ENCODE measurements around the gene UNC13A. TPM values are rescaled to one million over a fixed set of nuclear protein-coding genes. Genes with fewer than 3 reads are reported as not detected.

UNC13A gene
- total and polyA plus RNA-seq, 2 of the 8 experiments (the other 6 are each of a cell fraction or from before 2014, with no cell fraction given), result 13.1 to 47.6 TPM

- H3K4me1 ChIP-seq (replicated peaks in 1 of 4; ENCODE audit: control insufficient read depth in 3 of 4, insufficient read depth in 4 of 4, low read length in 3 of 4), result no peaks in the 10 kb centered on the region
- H3K14ac ChIP-seq (ENCODE audit: insufficient read length), result no peak overlapping the region
- peaks cover 0 to 10% of the 10 kb centered on the region in 2 experiments for H4K20me1 ChIP-seq (replicated peaks in 1 of 2; ENCODE audit: control insufficient read depth in 1 of 2, insufficient read depth in 2 of 2, low read length in 2 of 2)
- H3K79me1 ChIP-seq (ENCODE audit: low read depth, low read length), result no peaks in the 10 kb centered on the region
- DNase-seq (ENCODE audit: low read depth in 1 of 2, low spot score in 2 of 2), result no peak
- no peaks in the 10 kb centered on the region for H3K79me2 ChIP-seq (ENCODE audit: control insufficient read depth in 1 of 2, insufficient read depth in 2 of 2, low read length in 2 of 2)
- peaks cover 5 to 44% (median 17%) of the 10 kb centered on the region in 4 experiments; a peak in 7 of 8 replicates for H3K36me3 ChIP-seq (ENCODE audit: control insufficient read depth in 2 of 4, insufficient read depth in 4 of 4, low read length in 3 of 4)
- no peak overlapping the region for H3K9ac ChIP-seq (replicated peaks in 1 of 4; ENCODE audit: extremely low read depth in 1 of 4, low read depth in 3 of 4, low read length in 3 of 4)
- H3K4me2 ChIP-seq (ENCODE audit: insufficient read depth in 1 of 2, low read depth in 2 of 2, low read length in 2 of 2), result no peak overlapping the region
- H3K56ac ChIP-seq (replicated peaks; ENCODE audit: insufficient read length, low read depth, low read length), result peak overlapping the region; percentile 98
- H2BK120ac ChIP-seq (replicated peaks; ENCODE audit: low read depth, low read length), result no peak overlapping the region
- H3K27me3 ChIP-seq (replicated peaks in 1 of 4; ENCODE audit: control insufficient read depth in 3 of 4, extremely low read depth in 1 of 4, insufficient read depth in 3 of 4, low read length in 3 of 4), result no peaks in the 10 kb centered on the region
- no peak overlapping the region for H3K18ac ChIP-seq (ENCODE audit: extremely low read depth, low read length)
- H4K8ac ChIP-seq (ENCODE audit: extremely low read depth, insufficient read depth, low read length), result no peak overlapping the region
- H2AK5ac ChIP-seq (ENCODE audit: low read depth, low read length), result no peak overlapping the region
- no peak overlapping the region for H2BK12ac ChIP-seq (ENCODE audit: low read depth, low read length)
- ChIA-PET CTCF (ENCODE audit: partially characterized antibody) (interaction anchor here (0.8 kb wide), 1 partner anchor 14 kb away, joined by 3 read pairs; no protein-coding TSS in a partner anchor), POLR2A (ENCODE audit: partially characterized antibody) (no interaction called here)
- H3K27ac ChIP-seq (ENCODE audit: low read depth, low read length), result no peak overlapping the region
- 82 to 100% methylated on average over 1 of the region's 1 CpG for WGBS, 2 experiments (ENCODE audit: extremely low coverage in 1 of 2, insufficient coverage in 1 of 2, insufficient read length in 1 of 2, insufficient replicate concordance in 2 of 2, low coverage in 1 of 2, low lambda C conversion rate in 2 of 2, missing lambda C conversion rate in 1 of 2)
- no peak overlapping the region for H3K23ac ChIP-seq (ENCODE audit: insufficient read length)
- H4K5ac ChIP-seq (ENCODE audit: insufficient read length, low read depth, low read length), result no peak overlapping the region
- no peak overlapping the region for H4K91ac ChIP-seq (replicated peaks; ENCODE audit: insufficient read length, low read length)
- H3K4ac ChIP-seq (replicated peaks; ENCODE audit: insufficient read length, low read depth, low read length), result no peak overlapping the region
- H2AFZ ChIP-seq (ENCODE audit: low read length), result no peak overlapping the region
- no peaks in the 10 kb centered on the region for H3K9me3 ChIP-seq (ENCODE audit: insufficient read depth in 2 of 2, low read depth in 1 of 2, low read length in 1 of 2)
- peaks cover 8% of the 10 kb centered on the region; the same call in 1 of the 2 replicates for H3K23me2 ChIP-seq (ENCODE audit: low read depth, low read length)
- no peak for FAIRE-seq
- no peak overlapping the region for H2BK5ac ChIP-seq (ENCODE audit: low read depth, low read length)
- no peak overlapping the region for H3K4me3 ChIP-seq (ENCODE audit: extremely low read depth in 1 of 4, insufficient read depth in 2 of 4, low read depth in 3 of 4, low read length in 4 of 4)
- H2BK20ac ChIP-seq (ENCODE audit: low read length), result no peak overlapping the region
- H2BK15ac ChIP-seq (ENCODE audit: low read length), result no peak overlapping the region
- no peak for TF ChIP-seq NRF1 (IDR thresholded peaks at IDR 0.05; ENCODE audit: low read depth, low read length)
- TF ChIP-seq EGR1 (IDR thresholded peaks at IDR 0.05; ENCODE audit: borderline replicate concordance, low read depth, low read length), result no peak
- TF ChIP-seq MAX (IDR thresholded peaks at IDR 0.05), result no peak
- no peak for TF ChIP-seq CTCF (IDR thresholded peaks at IDR 0.05; ENCODE audit: control extremely low read depth in 1 of 3, insufficient read depth in 1 of 3, low read depth in 1 of 3, low read length in 3 of 3)
- no peak for TF ChIP-seq ATF2 (IDR thresholded peaks at IDR 0.05; ENCODE audit: low read length)
- TF ChIP-seq POLR2A (IDR thresholded peaks at IDR 0.05; ENCODE audit: control extremely low read depth in 1 of 2, low read depth in 2 of 2, low read length in 2 of 2), result no peak
- TF ChIP-seq TBP (IDR thresholded peaks at IDR 0.05; ENCODE audit: low read depth, low read length), result no peak
- no peak for TF ChIP-seq CTBP2 (IDR thresholded peaks at IDR 0.05; ENCODE audit: borderline replicate concordance, insufficient read depth, insufficient read length, low read length)
- TF ChIP-seq USF2 (IDR thresholded peaks at IDR 0.05; ENCODE audit: low read length), result no peak
Measured at GRCh38 chr19:17641846-17642245, 46.3 kb downstream of the UNC13A start.
